ENCODE measurements around the gene EXOC6B.

EXOC6B gene

GRCh38 chr2:72204156-72204785, 621.6 kb downstream of the EXOC6B start:
- Histone ChIP-seq H3K4me3 (ENCODE audit: low read depth, low read length) (no peak overlapping the region), H3K36me3 (ENCODE audit: insufficient read depth, low read length) (no peaks in the 10 kb centered on the region), H3K27me3 (ENCODE audit: insufficient read depth, low read length) (no peaks in the 10 kb centered on the region), H3K27ac (ENCODE audit: low read depth, low read length) (no peak overlapping the region), H3K4me1 (ENCODE audit: control insufficient read depth, insufficient read depth, low read length, unreplicated experiment) (peaks cover 7% of the 10 kb centered on the region), H2AFZ (ENCODE audit: low read length, unreplicated experiment) (no peak overlapping the region), H3K79me2 (ENCODE audit: control insufficient read depth, insufficient read depth, low read length, unreplicated experiment) (no peaks in the 10 kb centered on the region)

DNA sequence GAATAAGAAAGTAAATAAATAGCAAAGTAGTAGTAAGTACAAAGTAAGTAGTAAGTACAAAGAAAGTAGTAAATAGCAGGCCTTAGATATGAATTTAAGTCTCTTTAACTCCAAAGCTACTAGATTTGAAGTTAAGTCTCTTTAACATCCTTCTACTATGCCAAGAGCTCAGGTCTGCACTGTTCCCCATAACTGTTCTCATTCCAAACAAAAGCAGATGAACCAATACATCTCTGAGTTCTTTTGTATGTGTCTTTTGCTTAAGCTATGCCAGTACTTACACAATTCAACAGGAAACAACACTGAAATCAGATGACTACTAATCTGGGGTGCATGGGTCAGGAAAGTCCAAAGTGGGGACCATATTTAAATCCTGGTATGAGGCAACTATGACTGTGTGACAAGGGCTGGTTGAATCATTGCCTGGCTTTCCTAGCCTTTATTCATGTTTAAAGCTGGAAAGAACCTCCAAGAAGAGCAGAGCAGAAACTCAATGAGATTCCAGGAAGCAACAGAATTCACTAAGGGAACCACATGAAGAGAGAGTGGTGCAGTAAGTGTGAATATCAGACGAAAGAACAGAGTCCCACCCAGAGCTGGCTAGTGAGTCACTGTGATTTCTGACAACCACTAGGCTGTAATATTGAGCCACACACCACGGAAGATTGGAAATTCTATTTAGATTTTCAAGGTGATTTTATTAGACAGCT, 627.1 kb downstream of the EXOC6B start:
- Histone ChIP-seq H2AFZ (ENCODE audit: low read length, unreplicated experiment) (no peak overlapping the region), H3K36me3 (ENCODE audit: insufficient read depth, low read length) (no peaks in the 10 kb centered on the region), H3K27me3 (ENCODE audit: insufficient read depth, low read length) (no peaks in the 10 kb centered on the region), H3K27ac (ENCODE audit: low read depth, low read length) (peak overlapping the region; percentile 54), H3K4me3 (ENCODE audit: low read depth, low read length) (no peak overlapping the region), H3K79me2 (ENCODE audit: control insufficient read depth, insufficient read depth, low read length, unreplicated experiment) (no peaks in the 10 kb centered on the region), H3K4me1 (ENCODE audit: control insufficient read depth, insufficient read depth, low read length, unreplicated experiment) (peaks cover 18% of the 10 kb centered on the region)

- no peak overlapping the region for H3K4me3 ChIP-seq (ENCODE audit: low read depth, low read length)
- no peaks in the 10 kb centered on the region for H3K27me3 ChIP-seq (ENCODE audit: insufficient read depth, low read length)
- H2AFZ ChIP-seq (ENCODE audit: low read length, unreplicated experiment) = no peak overlapping the region
Measured at GRCh38 chr2:72193723-72194122, 632.1 kb downstream of the EXOC6B start.

GRCh38 chr2:72191441-72191840, 634.4 kb downstream of the EXOC6B start:
- Histone ChIP-seq H2AFZ (ENCODE audit: low read length, unreplicated experiment) (no peak overlapping the region), H3K27me3 (ENCODE audit: insufficient read depth, low read length) (no peaks in the 10 kb centered on the region), H3K4me3 (ENCODE audit: low read depth, low read length) (no peak overlapping the region), H3K4me1 (ENCODE audit: control insufficient read depth, insufficient read depth, low read length, unreplicated experiment) (no peaks in the 10 kb centered on the region), H3K36me3 (ENCODE audit: insufficient read depth, low read length) (0 out of 2 replicates have a peak, but pooled peaks cover 3% of the 10 kb centered on the region), H3K27ac (ENCODE audit: low read depth, low read length) (no peak overlapping the region), H3K79me2 (ENCODE audit: control insufficient read depth, insufficient read depth, low read length, unreplicated experiment) (no peaks in the 10 kb centered on the region)

More at GRCh38 chr2:72193723-72194122, 632.1 kb downstream of the EXOC6B start:
- Histone ChIP-seq H3K4me1 (ENCODE audit: control insufficient read depth, insufficient read depth, low read length, unreplicated experiment) (peaks cover 6% of the 10 kb centered on the region), H3K36me3 (ENCODE audit: insufficient read depth, low read length) (no peaks in the 10 kb centered on the region), H3K79me2 (ENCODE audit: control insufficient read depth, insufficient read depth, low read length, unreplicated experiment) (no peaks in the 10 kb centered on the region), H3K27ac (ENCODE audit: low read depth, low read length) (no peak overlapping the region)

- Histone ChIP-seq H2AFZ (ENCODE audit: low read length, unreplicated experiment) (no peak overlapping the region), H3K4me3 (ENCODE audit: low read depth, low read length) (no peak overlapping the region), H3K27ac (ENCODE audit: low read depth, low read length) (no peak overlapping the region), H3K36me3 (ENCODE audit: insufficient read depth, low read length) (0 out of 2 replicates have a peak, but pooled peaks cover 3% of the 10 kb centered on the region), H3K79me2 (ENCODE audit: control insufficient read depth, insufficient read depth, low read length, unreplicated experiment) (no peaks in the 10 kb centered on the region), H3K4me1 (ENCODE audit: control insufficient read depth, insufficient read depth, low read length, unreplicated experiment) (no peaks in the 10 kb centered on the region), H3K27me3 (ENCODE audit: insufficient read depth, low read length) (no peaks in the 10 kb centered on the region)
Measured at GRCh38 chr2:72185206-72185605, 640.6 kb downstream of the EXOC6B start.

GRCh38 chr2:72183466-72183865, 642.4 kb downstream of the EXOC6B start:
- no peak overlapping the region for H2AFZ ChIP-seq (ENCODE audit: low read length, unreplicated experiment)
- H3K36me3 ChIP-seq (ENCODE audit: insufficient read depth, low read length) = 0 out of 2 replicates have a peak, but pooled peaks cover 3% of the 10 kb centered on the region
- no peaks in the 10 kb centered on the region for H3K4me1 ChIP-seq (ENCODE audit: control insufficient read depth, insufficient read depth, low read length, unreplicated experiment)
- no peak overlapping the region for H3K4me3 ChIP-seq (ENCODE audit: low read depth, low read length)
- H3K27ac ChIP-seq (ENCODE audit: low read depth, low read length) = no peak overlapping the region
- H3K27me3 ChIP-seq (ENCODE audit: insufficient read depth, low read length) = no peaks in the 10 kb centered on the region
- H3K79me2 ChIP-seq (ENCODE audit: control insufficient read depth, insufficient read depth, low read length, unreplicated experiment) = no peaks in the 10 kb centered on the region

DNA sequence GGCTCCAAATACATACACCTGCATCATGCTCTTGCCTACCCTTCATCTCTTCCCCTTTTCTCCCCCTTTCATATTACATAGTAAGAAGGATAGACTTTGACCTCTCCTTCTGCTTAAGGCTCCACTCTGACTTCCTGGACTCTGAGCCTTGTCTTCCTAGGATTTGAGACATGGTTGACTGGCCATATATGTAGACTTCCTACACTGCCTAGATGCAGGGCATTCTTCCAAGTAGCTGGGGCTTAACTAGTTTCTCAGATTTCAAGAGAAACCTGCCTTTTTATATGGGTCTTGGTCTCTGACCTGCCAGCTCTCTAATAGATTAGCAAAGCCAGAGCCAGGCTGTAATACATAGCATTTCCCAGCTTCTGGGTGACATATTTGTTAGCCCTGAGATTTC, 642.8 kb downstream of the EXOC6B start:
- H3K79me2 ChIP-seq (ENCODE audit: control insufficient read depth, insufficient read depth, low read length, unreplicated experiment) = no peaks in the 10 kb centered on the region

DNA sequence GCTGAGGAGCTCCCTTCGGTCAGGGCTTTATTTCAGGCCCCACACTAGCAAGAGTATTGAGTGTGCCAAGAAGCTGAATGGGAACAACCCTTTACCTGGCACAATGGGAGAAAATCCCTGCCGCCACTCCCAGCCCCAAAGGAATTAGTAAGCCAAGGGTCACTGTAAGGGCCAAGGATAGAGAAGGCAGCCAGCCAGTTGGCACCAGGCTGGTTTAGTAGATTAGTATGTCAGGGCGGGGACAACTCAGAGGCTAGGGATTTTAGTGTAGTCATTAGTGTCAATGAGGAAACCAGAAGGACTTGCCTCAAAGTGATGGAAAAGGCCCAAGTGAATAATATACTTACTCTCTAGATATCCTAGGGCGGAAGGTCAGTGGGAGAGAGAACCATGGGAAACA, 643.3 kb downstream of the EXOC6B start:
- no peak overlapping the region for H3K27ac ChIP-seq (ENCODE audit: low read depth, low read length)
- 0 out of 2 replicates have a peak, but pooled peaks cover 3% of the 10 kb centered on the region for H3K36me3 ChIP-seq (ENCODE audit: insufficient read depth, low read length)
- no peak overlapping the region for H2AFZ ChIP-seq (ENCODE audit: low read length, unreplicated experiment)
- no peak overlapping the region for H3K4me3 ChIP-seq (ENCODE audit: low read depth, low read length)
- no peaks in the 10 kb centered on the region for H3K27me3 ChIP-seq (ENCODE audit: insufficient read depth, low read length)
- no peaks in the 10 kb centered on the region for H3K4me1 ChIP-seq (ENCODE audit: control insufficient read depth, insufficient read depth, low read length, unreplicated experiment)
- no peaks in the 10 kb centered on the region for H3K79me2 ChIP-seq (ENCODE audit: control insufficient read depth, insufficient read depth, low read length, unreplicated experiment)

More for the DNA sequence above, 642.8 kb downstream of the EXOC6B start:
- Histone ChIP-seq H3K27ac (ENCODE audit: low read depth, low read length) (no peak overlapping the region), H3K4me1 (ENCODE audit: control insufficient read depth, insufficient read depth, low read length, unreplicated experiment) (no peaks in the 10 kb centered on the region), H3K27me3 (ENCODE audit: insufficient read depth, low read length) (no peaks in the 10 kb centered on the region), H3K36me3 (ENCODE audit: insufficient read depth, low read length) (0 out of 2 replicates have a peak, but pooled peaks cover 3% of the 10 kb centered on the region), H3K4me3 (ENCODE audit: low read depth, low read length) (no peak overlapping the region), H2AFZ (ENCODE audit: low read length, unreplicated experiment) (no peak overlapping the region)

DNA sequence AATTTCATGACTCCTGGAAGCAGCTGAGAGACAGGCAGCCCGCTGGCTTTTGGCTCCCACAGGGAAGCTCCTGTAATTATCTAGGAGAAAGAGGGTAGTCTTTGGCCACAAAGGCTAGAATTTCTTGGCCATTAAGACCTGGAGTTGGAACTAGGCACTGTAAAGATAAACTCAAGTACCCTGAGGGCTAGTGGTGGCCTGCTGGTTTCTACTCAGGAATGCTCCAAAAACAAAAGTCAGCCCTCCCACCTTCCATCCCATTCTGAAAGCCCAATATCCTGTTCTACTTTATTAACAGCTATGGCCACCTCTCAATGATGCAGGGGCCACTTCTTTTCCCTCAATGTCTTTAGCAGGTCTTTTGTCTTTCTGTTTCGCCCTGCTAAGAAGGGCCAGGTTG, 644.2 kb downstream of the EXOC6B start:
- Histone ChIP-seq H3K79me2 (ENCODE audit: control insufficient read depth, insufficient read depth, low read length, unreplicated experiment) (no peaks in the 10 kb centered on the region), H3K36me3 (ENCODE audit: insufficient read depth, low read length) (0 out of 2 replicates have a peak, but pooled peaks cover under 1% of the 10 kb centered on the region), H3K4me3 (ENCODE audit: low read depth, low read length) (no peak overlapping the region), H3K27ac (ENCODE audit: low read depth, low read length) (no peak overlapping the region), H2AFZ (ENCODE audit: low read length, unreplicated experiment) (no peak overlapping the region), H3K4me1 (ENCODE audit: control insufficient read depth, insufficient read depth, low read length, unreplicated experiment) (no peaks in the 10 kb centered on the region), H3K27me3 (ENCODE audit: insufficient read depth, low read length) (no peaks in the 10 kb centered on the region)

DNA sequence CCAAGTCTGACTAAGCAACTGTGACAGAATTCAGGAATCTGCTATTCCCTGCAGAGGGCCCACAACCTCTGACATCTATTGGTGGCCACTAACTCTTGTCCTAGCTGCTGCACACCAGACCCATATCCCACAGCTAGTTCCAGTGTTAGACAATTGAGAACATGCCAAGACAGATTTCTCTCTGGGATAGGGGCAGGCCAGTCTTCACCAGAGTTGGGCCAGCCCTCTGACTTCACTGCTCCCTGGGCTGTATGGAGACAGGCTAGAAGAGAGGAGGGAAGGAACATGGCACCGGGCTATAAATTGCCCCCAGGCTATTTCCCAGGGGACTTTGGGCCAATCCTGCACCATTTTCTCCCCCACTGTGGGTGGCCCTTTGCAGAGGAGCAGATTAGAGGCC, 645.5 kb downstream of the EXOC6B start:
- Histone ChIP-seq H3K4me1 (ENCODE audit: control insufficient read depth, insufficient read depth, low read length, unreplicated experiment) (no peaks in the 10 kb centered on the region), H3K27ac (ENCODE audit: low read depth, low read length) (no peak overlapping the region), H3K27me3 (ENCODE audit: insufficient read depth, low read length) (no peaks in the 10 kb centered on the region), H3K36me3 (ENCODE audit: insufficient read depth, low read length) (no peaks in the 10 kb centered on the region), H3K4me3 (ENCODE audit: low read depth, low read length) (no peak overlapping the region), H3K79me2 (ENCODE audit: control insufficient read depth, insufficient read depth, low read length, unreplicated experiment) (no peaks in the 10 kb centered on the region), H2AFZ (ENCODE audit: low read length, unreplicated experiment) (no peak overlapping the region)

GRCh38 chr2:72178551-72178950, 647.3 kb downstream of the EXOC6B start:
- Histone ChIP-seq H3K27ac (ENCODE audit: low read depth, low read length) (no peak overlapping the region), H3K4me1 (ENCODE audit: control insufficient read depth, insufficient read depth, low read length, unreplicated experiment) (no peaks in the 10 kb centered on the region), H3K36me3 (ENCODE audit: insufficient read depth, low read length) (no peaks in the 10 kb centered on the region), H3K79me2 (ENCODE audit: control insufficient read depth, insufficient read depth, low read length, unreplicated experiment) (no peaks in the 10 kb centered on the region), H3K4me3 (ENCODE audit: low read depth, low read length) (no peak overlapping the region), H3K27me3 (ENCODE audit: insufficient read depth, low read length) (no peaks in the 10 kb centered on the region), H2AFZ (ENCODE audit: low read length, unreplicated experiment) (no peak overlapping the region)
